ENCODE measurements around the gene ZNF681.
"Not testable (repeated sequence)": the region's sequence is repeated elsewhere in the genome, so short reads cannot be mapped to it uniquely, and the experiment has no call there.

The ZNF681 gene

GRCh38 chr19:23718802-23719201, 39.9 kb downstream of the ZNF681 start:
- TF ChIP-seq POLR2AphosphoS5 (IDR thresholded peaks at IDR 0.05; ENCODE audit: low read depth, low read length) (no peak), TAF1 (IDR thresholded peaks at IDR 0.05; ENCODE audit: borderline replicate concordance, low read depth, low read length) (no peak), POLR2A (IDR thresholded peaks at IDR 0.05; ENCODE audit: low read depth, low read length) (no peak)
- DNase-seq (ENCODE audit: insufficient read length) (no peak), FAIRE-seq (no peak)

DNA sequence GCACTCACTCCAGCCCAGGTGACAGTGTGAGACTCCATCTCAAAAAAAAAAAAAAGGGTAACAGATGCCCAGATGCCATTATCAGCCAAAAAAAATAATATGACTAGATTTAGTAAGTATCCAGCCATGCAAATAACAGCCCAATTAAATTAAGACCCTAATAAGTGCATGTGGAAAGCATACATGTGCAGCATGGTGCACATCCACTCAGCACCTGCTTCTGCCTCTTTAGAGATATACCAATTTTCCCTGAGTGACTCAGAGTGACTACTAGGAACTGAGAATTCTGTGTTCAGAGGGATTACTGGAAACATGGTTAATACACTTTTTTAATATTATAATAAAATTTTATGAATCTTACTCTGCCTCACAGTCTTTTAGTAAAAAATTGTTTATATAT, 41.9 kb downstream of the ZNF681 start:
- no peak for FAIRE-seq
- TF ChIP-seq POLR2AphosphoS5 (IDR thresholded peaks at IDR 0.05; ENCODE audit: low read depth, low read length) (no peak), POLR2A (IDR thresholded peaks at IDR 0.05; ENCODE audit: low read depth, low read length) (no peak), TAF1 (IDR thresholded peaks at IDR 0.05; ENCODE audit: borderline replicate concordance, low read depth, low read length) (no peak)
- no peak for DNase-seq (ENCODE audit: insufficient read length)

DNA sequence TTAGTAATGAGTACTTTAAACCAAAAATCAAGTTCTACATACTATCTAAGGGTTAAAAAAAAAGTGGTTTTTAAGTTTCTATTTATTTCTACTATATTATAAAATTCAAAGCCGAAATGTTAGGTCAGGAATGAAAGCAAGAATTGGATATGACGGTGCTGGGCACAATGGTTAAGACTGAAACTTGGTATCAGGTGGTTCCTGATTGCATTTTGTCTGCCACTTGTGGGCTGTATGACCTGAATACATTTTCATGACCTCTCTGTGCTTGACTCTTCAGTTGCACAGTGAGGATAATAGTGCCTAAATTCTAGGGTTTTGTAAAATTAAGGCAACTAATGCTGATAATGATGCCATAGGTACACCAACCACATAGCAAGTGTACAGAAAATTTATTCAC, 49.3 kb downstream of the ZNF681 start:
- TF ChIP-seq POLR2A (IDR thresholded peaks at IDR 0.05; ENCODE audit: low read depth, low read length), result no peak
- no peak for TF ChIP-seq POLR2AphosphoS5 (IDR thresholded peaks at IDR 0.05; ENCODE audit: low read depth, low read length)
- no peak for TF ChIP-seq TAF1 (IDR thresholded peaks at IDR 0.05; ENCODE audit: borderline replicate concordance, low read depth, low read length)
- no peak for FAIRE-seq
- DNase-seq (ENCODE audit: insufficient read length), result no peak

DNA sequence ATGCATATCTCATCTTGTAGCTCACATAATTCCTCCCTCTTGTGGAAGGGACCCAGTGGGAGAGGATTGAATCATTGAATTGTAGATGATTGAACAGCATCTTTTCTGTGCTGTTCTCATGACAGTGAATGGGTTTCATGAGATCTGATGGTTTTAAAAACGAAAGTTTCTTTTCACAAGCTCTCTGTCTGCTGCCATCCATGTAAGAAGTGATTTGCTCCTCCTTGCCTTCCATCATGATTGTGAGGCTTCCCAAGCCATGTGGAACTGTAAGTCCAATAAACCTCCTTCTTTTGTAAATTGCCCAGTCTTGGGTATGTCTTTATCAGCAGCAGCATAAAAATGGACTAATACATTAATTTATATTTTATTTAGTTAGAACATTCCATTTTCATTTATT, 52.0 kb downstream of the ZNF681 start:
- DNase-seq (ENCODE audit: insufficient read length) (no peak), FAIRE-seq (no peak)
- no peak for TF ChIP-seq POLR2AphosphoS5 (IDR thresholded peaks at IDR 0.05; ENCODE audit: low read depth, low read length)
- no peak for TF ChIP-seq POLR2A (IDR thresholded peaks at IDR 0.05; ENCODE audit: low read depth, low read length)
- TF ChIP-seq TAF1 (IDR thresholded peaks at IDR 0.05; ENCODE audit: borderline replicate concordance, low read depth, low read length), result no peak

- no peak for FAIRE-seq
- TF ChIP-seq TAF1 (IDR thresholded peaks at IDR 0.05; ENCODE audit: borderline replicate concordance, low read depth, low read length) (no peak), POLR2AphosphoS5 (IDR thresholded peaks at IDR 0.05; ENCODE audit: low read depth, low read length) (no peak), POLR2A (IDR thresholded peaks at IDR 0.05; ENCODE audit: low read depth, low read length) (no peak)
- no peak for DNase-seq (ENCODE audit: insufficient read length)
Measured at GRCh38 chr19:23699521-23699860, 59.2 kb downstream of the ZNF681 start.

- FAIRE-seq, result no peak
- DNase-seq (ENCODE audit: insufficient read length), result no peak
- TF ChIP-seq POLR2A (IDR thresholded peaks at IDR 0.05; ENCODE audit: low read depth, low read length), result no peak
Measured at GRCh38 chr19:23698711-23699520, 59.8 kb downstream of the ZNF681 start.

DNA sequence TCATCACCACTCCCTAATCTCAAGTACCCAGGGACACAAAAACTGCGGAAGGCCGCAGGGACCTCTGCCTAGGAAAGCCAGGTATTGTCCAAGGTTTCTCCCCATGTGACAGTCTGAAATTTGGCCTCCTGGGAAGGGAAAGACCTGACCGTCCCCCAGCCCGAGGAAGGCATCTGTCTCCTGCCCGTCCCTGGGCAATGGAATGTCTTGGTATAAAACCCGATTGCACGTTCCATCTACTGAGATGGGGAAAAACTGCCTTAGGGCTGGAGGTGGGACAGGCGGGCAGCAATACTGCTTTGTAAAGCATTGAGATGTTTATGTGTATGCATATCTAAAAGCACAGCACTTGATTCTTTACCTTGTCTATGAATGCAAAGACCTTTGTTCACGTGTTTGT, 65.8 kb downstream of the ZNF681 start:
- not testable (repeated sequence) for FAIRE-seq; DNase-seq (ENCODE audit: insufficient read length)
